IPS DF 4.7 (cell line): ENCODE results near the gene HOXA6.

ENCODE experiments used
- DNase-seq: peaks from one replicate; pipeline ENCODE4 v3.0.0-alpha.2; 2013; ENCODE audit warnings: low spot score; ENCODE audit errors: extremely low read depth

Gene HOXA6

DNA sequence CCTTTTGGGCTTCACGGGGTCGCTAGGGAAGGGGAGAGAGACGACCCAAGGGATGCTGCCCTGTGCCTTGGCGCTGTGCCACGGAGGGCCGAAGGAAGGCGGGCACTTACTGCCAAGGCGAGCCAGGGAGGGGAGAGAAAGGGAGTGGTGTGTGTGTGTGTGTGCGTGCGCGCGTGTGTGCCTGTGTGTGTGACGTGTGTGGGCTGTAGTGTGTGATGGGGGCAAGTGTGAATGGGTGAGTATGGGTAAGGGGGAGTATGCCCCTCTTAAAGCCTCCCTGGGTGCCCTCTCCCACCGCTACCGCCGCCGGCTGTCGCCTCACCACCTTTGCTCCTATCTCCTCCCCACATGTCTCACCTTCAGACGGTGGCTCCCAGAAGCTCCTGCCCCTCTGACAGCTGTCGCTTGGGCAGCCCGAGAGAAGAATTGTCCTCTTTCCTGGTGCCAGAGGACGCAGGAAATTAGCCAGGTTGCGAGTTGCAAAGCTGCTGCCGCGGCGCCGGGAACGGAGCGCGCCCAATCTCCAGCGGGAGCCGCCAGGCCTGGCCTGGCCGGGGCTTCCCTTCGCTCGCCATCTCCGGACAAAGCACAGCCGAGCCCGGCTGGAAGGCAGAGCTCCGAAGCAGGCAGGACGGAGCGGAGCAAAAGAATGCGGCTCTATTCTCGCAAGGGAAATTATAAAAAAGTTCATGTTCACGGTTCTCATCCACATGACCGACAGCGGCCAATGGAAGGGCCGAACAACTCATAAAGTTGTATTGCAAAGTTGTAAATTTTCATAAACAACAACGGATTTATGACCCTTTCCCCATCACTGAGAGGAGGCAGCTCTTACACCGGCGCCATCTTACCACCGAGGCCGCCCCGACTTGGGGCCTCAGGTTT is 4.6 kb upstream of the HOXA6 start, which contains the start of gene HOXA3:
Gene HOXA3, minus strand, starts transcription at position 653 of the 885 bp plus-strand sequence. CDS start 41,943 bp downstream, outside the sequence.
- DNase-seq = no peak

DNA sequence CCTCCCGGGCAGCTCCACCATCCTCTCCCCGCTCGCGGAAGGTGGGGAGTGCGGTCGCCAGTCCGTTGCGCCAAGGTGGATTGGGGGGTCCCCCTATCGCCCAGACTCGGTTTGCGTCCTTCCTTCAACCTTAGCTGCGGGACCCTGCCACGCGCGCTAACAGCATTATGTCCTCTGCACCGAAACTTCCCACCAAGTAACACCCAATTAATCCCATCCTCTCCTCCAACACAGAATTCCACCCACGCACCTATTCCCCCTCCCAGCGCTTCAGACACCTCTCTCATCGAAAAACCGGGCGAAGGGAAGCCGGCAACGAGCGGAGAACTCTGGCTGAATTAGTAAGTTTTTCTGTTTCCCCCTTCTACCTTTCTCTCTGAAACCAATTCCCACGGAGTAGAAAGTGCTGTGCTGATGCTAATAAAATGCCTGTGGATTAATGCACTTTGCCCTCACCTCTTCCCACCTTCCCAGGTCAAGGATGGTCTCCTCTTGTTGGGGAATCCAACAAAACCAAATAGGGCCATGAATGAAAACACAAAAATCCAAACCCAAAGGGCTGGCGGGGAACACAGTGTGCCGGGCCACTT is 3.9 kb upstream of the HOXA6 start:
- DNase-seq = no peak

DNA sequence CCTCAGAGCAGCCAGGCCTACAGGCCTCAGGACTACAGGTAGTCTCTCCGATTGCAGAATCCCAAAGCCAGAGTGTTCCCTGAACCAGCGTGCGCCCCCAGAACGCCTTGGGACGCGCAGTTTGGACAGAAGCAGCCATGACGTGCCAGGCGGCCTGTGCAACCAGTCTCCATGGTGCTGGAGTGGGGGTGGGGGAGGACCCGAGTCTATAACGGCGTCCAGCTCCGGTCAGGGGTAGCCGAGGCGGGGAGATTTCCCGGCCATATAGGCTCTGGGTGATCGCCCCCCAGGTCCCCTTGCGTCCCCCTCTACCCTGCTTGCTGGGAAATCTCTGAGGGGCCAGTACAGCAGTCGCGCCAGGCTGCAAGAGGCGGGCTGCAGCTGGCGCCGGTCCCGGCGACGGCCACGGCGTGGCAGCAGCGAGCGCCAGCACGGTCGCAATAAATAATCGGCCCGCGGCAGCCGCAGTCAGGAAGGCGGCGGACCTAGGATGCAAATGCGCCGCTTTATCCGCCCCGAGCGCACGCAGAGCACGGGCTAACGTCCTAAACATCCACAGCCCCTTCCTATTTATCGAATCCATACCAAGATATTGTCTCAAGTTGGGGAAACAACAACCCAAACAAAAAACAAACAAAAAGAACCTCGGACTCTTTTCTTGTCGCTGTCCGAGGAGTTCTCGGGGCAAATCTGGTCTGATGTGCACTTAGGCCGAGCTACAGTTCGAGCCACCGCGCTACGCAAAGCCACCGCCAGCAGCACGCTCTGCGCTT is 3.2 kb upstream of the HOXA6 start:
- DNase-seq = no peak

DNA sequence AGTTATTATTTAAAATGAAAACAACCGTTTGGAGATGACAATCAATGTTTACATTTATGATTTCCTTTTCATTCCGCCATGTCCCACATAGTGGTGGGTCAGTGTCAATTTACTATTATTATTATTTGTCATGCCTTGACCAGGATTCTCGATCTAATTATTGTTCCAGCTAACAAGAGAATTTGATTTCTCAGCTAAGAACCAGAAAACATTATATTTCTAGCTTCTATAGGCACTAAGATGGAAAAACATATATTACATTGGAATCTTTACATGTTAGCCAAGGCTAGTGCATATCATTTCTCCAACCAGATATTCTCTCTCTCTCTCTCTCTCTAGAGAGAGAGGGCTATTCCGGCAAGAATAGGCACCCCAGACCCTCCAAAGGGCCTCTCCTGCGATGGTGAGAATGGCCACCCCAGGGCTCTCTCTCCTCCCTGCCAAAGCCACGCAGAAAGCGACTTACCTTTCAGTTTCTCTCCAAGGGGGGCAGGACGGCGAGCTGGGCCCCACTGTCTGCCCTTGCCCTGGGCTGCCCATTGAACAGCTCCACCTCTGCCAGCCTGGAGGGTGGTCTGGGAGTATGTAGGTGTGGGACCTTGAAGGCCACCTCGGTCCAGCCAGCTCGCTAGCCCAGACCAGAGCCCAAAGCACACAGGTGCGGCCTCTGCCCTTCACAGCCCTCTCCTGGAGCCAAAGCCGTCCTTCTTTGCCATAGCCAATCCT is 2.4 kb upstream of the HOXA6 start:
- DNase-seq = no peak

DNA sequence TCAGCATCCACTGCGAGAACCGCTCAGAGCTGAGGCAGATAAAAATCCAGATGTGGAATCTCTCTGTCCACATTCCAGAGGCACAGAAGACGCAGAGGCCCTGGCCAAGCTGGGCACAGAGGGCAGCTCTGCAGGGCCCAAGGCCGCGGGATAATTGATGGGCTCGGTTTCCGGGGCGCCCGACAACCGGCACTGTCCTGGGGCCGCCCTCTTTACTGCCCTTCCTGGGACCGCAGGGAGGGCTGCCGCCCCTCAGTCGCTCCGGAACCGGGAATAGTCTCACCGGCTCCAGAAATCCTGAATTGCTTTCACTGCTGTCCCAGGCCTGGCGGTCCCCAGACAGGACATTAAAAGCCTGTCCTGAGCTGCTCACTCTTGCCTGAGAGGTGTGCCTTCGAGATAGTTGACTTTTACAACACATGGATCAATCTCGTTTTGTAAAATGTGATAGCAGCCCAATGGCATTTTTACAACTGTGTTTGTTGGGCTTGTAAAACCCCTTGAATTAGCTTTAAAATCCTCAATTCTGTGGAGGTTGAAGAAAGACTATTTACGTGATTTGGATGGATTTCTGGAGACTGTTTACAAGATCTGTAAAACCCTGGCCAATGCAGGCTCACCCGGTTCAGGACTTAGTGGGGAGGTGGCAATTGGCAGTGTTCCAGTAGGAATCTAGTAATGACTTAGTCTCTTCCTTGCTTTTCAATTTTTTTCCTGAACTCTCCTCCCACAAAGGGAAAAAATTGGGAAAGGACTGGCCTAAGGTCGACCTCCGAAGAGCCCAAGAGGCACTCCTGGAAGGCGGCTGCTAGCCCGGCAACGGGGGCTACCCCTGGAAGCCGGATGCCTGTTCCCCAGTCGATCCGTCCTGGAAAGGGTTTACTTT is 1.4 kb upstream of the HOXA6 start:
- DNase-seq = no peak

DNA sequence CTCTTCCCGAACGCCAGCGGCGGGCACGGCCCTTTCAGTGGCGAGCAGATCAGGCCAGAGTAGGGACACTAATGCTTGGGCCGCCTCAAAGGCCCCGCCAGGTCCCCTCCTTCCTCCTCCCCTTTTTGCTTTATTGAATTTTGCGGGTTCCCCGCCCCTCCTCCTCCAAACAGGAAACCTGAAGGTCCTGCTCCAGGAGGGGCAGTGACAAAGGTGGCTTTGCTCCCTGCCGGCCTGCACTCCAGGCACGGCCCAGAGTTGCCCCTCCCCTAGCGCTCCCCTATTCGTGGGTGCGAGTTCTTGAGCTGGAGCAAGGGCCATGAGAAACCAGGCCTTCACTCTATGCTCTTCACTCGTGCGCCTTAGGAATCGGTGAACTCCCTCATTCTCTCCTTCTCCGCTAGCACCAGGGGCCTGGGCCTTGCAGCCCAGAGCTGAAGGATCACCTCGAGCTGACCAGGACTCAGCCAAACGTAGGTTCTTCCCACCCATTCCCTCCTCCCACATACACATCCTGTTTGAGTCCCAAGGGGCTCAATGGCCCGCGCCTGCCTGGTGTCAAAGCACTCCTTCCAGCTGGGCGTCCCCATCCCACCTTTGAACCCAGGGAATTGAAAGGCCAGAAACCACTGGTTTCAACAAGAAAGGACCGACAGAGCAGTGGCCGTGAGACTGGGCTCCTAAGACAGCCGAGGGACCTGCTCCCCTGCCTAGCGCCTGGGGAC is 619 bp upstream of the HOXA6 start:
- DNase-seq = no peak

DNA sequence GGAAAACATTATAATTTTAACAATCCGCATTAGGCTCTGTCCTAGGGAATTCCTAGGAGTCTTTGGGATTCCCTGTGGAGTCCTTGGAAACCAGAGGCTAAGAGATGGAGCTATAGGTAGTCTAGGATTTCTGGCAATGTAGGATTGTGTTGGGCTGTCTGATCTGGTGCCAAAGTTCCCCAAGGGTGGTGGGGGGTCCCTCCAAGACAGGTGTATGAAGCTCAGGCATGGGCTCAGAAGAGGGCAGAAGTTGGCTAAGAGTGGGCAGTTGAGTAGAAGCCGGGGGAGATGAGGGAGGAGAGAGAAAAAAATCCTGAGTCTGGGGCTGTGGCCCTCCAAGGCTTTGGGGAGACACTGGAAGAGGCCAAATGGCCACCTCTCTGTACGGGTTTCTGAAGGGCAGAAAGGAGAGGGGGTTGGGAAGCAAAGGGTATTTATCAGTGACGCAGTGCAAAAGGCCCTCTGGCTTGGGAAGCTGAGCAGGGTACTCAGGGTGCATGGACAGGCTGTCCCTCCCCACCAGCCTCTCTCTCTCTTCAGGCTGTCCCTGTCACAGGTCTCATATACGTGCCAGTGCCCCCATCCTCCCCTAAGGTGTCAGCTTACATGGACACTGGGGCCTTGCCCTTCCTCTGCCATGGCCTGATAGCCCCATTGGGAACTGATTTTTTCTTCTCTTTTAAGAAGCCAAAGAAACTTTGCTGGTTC is 929 bp downstream of the HOXA6 start:
- no peak for DNase-seq

DNA sequence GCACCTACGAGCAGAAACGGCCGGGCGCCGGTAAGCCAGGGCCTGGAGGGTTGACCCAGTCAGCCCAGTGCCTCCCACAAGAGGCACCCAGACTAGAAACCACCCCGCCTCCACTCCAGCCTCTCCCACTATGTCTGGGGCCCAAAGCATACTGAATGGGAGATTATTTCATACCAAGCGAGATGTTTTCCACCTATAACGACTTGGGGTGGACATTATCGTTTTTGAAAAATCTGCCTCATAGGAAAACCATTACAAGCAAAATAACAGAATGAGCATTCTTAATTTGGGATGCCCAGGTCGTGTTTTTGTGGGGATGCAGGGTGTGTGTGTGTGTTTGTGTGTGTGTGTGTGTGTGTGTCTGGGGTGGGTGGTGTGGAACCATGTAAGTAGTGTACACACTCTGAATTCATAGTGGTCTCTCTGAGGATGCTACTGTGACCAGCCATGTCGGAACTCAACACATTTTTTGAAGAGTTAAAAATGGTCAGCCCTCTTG is 1.6 kb downstream of the HOXA6 start:
- no peak for DNase-seq

DNA sequence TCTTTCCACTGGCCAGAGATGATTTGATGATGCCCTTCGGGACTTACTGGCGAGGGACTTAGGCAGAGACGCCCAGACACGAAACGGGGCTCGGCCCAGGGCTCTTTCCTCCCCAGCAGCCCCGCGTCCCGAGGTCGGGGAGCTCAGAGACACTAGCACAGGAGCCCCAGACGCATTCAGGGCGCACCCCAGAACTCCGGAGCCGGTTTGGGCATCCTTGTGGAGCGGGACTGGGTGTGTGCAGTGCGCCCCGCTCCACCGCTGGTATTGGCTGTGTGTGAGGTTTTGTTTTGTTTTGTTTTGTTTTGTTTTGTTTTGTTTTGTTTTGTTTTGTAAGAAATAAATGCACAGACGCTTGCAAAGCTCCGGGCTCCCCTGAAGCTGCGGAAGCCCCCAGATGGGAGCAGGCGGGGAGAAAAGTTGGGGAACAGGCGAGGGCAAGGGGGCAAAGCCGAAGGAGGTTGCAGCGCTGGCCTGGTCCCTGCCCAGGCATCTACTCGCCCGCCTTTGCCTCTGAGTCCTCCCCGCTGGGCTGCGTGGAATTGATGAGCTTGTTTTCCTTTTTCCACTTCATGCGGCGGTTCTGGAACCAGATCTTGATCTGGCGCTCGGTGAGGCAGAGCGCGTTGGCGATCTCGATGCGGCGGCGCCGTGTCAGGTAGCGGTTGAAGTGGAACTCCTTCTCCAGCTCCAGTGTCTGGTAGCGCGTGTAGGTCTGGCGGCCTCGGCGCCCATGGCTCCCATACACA is 2.2 kb downstream of the HOXA6 start:
- no peak for DNase-seq

DNA sequence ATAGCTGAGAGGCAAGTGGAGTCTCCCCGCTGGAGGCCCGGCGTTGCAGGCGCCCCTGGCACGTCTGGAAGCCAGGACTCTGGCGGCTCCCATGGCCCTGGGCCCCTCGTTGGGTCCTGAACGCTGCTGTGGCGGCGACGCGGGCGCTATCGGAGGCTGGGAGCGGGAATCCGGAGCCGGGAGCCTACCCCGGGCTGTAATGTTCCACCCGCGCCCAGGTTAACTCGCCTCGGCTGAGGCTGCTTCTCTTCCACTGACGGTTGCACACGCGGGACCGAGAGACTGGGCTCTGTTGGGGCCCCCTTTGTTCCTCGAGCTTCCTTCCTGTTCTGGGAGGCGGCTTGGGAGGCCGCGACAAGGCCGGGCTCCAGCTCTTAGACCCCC is 2.8 kb downstream of the HOXA6 start:
- no peak for DNase-seq

DNA sequence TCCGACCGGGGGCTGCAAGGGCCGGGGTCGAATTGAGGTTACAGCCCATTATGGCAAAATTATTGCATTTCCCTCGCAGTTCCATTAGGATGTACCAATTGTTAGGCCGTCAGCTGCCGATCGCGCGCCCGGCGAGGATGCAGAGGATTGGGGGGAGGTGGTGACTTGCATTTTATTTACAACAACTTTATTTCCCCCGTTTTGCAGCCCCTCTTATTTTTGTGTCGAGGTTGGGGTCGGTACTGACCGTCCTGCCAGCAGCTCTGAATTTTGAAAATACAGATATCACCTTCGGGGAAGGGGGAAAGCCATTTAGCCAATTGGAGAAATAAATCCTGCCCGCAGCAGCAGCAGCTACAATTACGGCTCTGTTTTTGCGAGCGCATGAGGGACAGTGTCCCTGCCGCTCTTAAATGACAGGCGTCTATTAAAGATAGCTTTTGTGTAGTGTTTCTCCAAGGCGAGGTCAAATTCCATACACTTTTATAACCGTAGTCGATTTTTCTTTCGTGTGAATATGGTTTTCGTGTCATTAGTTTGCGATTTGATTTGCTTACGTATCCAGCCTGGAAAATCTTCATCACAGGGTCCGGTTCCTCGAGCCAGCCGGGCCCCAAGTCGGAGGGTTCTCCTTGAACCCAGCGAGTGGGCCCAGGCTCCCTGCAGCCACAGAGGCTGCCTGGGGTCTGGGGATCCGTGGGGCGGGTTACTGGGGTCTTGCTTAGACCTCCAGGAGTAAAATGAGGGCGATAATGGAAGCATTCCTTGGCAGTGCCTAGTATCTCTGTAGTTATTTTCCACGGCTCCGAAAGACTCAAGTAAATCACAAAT is 3.4 kb downstream of the HOXA6 start:
- DNase-seq = no peak

DNA sequence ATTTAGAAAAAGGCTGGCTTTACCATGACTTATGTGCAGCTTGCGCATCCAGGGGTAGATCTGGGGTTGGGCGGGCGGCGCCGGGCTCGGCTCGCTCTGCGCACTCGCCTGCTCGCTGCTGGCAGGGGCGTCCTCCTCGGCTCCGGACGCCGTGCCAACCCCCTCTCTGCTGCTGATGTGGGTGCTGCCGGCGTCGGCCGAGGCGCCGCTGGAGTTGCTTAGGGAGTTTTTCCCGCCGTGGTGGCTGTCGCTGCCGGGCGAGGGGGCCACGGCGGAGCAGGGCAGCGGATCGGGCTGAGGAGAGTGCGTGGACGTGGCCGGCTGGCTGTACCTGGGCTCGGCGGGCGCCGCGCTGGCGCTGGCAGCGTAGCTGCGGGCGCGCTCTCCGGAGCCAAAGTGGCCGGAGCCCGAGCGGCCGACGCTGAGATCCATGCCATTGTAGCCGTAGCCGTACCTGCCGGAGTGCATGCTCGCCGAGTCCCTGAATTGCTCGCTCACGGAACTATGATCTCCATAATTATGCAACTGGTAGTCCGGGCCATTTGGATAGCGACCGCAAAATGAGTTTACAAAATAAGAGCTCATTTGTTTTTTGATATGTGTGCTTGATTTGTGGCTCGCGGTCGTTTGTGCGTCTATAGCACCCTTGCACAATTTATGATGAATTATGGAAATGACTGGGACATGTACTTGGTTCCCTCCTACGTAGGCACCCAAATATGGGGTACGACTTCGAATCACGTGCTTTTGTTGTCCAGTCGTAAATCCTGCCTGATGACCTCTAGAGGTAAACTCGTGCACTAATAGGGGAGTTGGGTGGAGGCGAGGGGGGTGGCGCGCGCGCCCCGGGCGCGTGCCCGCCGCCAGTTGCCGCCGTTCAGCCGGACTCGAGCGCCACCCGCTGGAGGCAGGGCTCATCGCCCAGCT is 4.3 kb downstream of the HOXA6 start, which contains the start of gene HOXA5:
Gene HOXA5, minus strand, starts transcription at position 659 of the 927 bp plus-strand sequence. Its CDS starts 74 bp downstream, at position 585.
- no peak for DNase-seq

DNA sequence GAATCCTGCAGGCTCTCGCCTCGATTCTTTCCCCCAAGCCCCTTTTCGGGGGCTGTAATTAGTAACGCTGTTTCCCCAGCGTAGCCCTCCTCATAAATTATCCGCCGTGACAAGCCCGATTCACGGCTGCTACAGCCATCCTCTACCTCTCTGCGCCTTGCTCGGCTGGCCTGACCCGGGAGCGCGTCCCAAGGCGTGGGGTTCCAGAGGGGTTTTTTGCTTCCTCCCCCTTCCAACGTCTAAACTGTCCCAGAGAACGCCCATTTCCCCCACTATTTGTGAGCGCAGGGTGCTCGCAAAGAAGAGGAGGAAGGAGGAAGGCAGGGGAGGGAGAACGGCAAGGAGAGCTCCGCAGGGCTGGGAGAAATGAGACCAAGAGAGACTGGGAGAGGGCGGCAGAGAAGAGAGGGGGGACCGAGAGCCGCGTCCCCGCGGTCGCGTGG is 5.0 kb downstream of the HOXA6 start:
- no peak for DNase-seq

DNA sequence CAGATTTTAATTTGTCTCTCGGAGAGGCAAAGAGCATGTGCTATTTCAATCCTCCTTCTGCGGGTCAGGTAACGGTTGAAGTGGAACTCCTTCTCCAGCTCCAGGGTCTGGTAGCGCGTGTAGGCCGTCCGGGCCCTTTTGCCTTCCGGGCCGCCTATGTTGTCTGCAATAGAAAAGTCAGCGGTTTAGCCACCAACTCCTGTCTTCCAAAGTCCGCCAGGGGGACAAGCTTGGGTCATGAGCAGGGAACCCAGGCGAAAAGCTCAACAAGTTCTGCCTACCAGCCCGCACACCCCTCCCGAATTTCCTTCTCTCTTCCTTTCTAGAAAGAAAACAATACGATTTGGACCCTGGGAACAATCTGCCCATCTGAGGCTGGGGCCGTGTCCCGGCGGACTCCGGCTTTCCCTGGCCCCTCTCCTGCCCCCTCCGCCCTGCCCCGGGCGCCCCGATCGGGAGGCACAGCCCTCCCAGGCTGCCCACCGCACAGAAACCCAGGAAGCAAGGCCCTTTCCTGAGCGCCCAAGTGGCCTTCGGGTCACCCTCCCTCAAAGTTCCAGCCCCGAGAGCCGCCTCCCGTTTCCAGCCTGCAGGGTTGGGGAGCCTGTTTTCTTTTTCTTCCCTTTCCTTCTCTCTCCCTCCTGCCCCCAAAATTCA is 5.5 kb downstream of the HOXA6 start:
- DNase-seq = no peak

DNA sequence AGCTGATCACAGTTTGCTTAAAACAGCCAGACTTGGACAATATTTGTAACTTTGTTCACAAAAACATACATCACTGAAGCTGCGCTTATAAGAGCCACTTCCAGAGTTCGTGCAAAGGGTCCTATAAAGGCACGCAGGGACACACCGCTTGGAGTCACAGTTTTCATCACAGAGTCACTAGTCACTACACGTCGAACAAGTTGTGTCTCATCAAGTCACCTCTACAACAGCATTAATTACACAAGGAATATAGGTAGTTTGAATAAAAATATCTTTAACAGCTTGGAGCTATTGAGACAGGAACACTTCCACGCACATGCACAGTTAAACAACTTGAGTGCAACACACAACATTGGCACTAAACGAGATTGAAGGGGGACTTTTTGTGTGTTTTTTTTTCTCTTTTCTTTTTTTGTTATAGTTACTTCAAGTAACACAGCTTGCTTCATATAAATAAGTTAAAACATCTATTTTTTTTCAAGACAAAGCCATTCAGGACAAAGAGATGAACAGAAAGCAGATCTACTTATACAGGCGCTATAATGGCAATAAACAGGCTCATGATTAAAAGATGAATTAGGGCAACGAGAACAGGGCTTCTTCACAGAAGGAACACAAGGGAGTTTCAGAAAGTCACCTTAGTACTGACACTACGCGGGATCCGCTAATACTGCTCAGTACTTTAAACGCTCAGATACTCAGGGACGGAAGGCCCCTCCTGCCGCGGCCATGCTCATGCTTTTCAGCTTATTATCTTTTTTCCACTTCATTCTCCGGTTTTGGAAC is 6.2 kb downstream of the HOXA6 start:
- no peak for DNase-seq
